HG03025 (cell line): Measurements from ENCODE around the gene TRIP4.
"Not testable (repeated sequence)": the region's sequence is repeated elsewhere in the genome, so short reads cannot be mapped to it uniquely, and the experiment has no call there.

ENCODE experiments used
- ATAC-seq: cut with Tn5 transposase; IDR thresholded peaks from one replicate; pipeline ENCODE4 v1.9.1; 2021; ENCODE audit warnings: mild to moderate bottlenecking, moderate library complexity; ENCODE audit not compliant: unreplicated experiment, low FRiP score

The TRIP4 gene

DNA sequence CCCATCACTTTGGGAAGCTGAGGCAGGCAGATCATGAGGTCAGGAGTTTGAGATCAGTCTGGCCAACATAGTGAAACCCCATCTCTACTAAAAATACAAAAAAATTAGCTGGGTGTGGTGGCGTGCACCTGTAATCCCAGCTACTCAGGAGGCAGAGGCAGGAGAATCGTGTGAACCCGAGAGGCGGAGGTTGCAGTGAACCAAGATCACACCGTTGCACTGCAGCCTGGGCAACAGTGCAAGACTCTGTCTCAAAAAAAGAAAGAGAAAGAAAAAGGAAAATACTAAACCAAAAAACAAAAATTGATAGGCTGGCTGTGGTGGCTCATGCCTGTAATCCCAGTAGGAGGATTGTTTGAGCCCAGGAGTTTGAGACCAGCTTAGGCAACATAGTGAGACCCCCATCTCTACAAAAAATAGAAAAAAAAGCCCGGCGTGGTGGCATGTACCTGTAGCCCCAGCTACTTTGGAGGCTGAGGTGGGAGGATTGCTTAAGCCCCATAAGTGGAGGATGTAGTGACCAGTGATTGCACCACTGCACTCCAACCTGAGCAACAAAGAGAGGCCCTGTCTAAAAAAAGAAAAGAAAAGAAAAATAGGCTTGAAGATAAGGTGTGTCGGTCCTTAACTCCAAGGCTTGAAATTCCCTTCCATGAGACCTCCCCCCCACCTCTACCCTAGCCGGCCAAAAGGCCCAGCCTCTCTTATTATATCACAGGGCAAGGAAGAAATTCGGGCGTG is 7.3 kb upstream of the TRIP4 start:
- not testable (repeated sequence) for ATAC-seq

GRCh38 chr15:64381000-64381751 is 6.5 kb upstream of the TRIP4 start, which contains the start of gene PCLAF:
TSS of gene PCLAF (minus strand) at chr15:64381441. CDS start at chr15:64381371, 70 bp downstream.
- peak; percentile 86 for ATAC-seq

DNA sequence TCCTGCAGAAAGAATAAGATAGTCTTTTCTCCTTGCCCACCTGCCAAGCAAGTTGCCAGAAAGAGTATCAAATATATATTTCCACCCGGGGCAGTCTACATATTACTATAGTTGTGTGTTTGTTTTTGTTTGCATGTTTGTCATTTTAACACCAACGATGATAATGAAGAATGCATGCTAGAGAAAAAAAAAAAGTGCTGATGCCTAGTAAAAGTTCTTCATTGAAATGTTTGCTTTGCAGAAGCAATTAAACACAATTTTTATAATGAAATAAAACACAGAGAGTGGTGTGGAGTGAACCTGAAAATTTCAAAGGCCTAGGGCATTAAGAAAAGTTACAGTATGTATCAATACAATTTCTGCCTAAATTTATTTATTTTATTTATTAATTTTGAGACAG is 3.9 kb upstream of the TRIP4 start:
- no peak for ATAC-seq

DNA sequence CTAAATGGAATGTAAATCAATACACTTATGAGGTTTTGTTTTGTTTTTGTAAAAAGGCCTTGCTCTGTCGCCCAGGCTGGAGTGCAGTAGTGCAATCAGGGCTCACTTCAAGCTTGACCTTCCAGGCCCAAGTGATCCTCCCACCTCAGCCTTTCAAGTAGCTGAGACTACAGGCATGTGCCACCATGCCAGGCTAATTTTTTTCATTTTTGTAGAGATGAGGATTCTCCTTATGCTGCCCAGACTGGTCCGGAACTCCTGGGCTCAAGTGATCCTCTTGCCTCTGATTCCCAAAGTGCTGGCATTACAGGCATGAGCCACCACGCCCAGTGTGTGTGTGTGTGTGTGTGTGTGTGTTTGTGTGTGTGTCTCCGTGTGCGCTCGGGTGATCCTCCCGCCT is 1.3 kb upstream of the TRIP4 start:
- no peak for ATAC-seq

GRCh38 chr15:64389036-64389435 is 1.4 kb downstream of the TRIP4 start:
- no peak for ATAC-seq

DNA sequence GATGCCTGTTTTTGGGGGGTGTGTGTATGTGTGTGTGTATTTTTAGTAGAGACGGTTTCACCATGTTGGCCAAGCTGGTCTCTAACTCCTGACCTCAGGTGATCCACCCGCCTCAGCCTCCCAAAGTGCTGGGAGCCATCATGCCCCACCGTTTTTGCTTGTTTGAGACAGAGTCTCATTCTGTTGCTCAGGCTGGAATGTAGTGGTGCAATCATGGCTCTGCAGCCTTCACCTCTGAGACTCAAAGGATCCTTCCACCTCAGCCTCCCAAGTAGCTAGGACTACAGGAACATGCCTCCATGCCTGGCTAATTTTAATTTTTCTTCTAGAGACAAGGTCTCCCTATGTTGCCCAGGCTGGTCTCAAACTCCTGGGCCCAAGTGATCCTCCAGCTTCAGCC is 4.8 kb downstream of the TRIP4 start:
- not testable (repeated sequence) for ATAC-seq

DNA sequence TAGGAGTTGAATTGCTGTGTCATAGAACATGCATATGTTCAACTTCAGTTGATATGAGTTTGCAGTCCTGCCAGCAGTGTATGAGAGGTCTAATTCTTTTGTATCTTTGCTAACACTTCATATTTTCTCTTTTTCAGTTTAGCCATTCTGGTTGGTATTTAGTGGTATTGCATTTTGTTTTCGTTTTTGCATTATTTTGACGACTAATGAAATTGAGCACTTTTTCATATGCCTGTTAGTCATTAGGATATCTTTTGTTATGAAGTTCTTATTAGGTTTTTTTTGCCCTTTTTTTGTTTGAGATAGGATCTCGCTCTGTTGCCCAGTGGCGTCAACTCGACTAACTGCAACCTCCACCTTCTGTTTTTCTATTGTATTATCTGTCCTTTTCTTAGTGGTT is 9.2 kb downstream of the TRIP4 start:
- no peak for ATAC-seq

GRCh38 chr15:64398575-64398974 is 10.9 kb downstream of the TRIP4 start:
- ATAC-seq: no peak

GRCh38 chr15:64400583-64400982 is 12.9 kb downstream of the TRIP4 start:
- ATAC-seq: no peak

GRCh38 chr15:64412216-64412615 is 24.6 kb downstream of the TRIP4 start:
- no peak for ATAC-seq

DNA sequence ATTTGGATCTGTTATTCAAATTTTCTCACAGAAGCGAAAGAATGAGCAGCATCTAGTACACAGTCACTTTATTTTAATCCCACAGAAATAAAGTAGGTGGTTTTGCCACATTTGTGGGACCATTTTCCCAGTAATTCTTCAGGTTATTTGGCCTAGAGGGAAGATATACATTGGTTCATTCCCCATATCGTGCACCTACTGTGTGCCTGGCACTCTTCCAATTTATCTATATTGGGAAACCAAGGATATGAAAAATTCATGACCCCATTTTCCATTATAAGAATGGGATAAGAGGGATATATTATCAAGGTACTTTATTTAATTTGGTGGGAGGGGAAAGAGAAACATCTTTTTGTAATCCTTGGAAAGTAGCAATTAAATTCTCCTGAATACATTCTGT is 35.1 kb downstream of the TRIP4 start:
- ATAC-seq: no peak

GRCh38 chr15:64423970-64424369 is 36.3 kb downstream of the TRIP4 start:
- ATAC-seq: no peak

DNA sequence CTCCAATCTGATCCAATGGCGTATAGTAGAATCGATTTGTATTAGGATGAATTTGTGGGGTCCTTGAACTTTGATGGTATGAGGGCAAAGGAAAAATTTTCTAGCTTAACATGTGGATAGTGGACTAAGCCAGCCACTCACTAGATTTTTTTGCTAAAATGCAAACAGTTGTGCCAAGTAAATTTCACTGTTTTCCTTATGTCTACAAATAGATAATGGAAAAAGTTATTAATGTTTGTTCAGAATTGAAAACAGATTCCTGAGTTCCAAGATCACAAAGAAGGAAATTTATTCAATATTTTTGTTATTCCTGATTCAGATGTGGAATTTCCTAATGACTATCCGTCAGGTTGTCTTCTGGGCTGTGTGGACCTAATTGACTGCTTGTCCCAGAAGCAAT is 37.6 kb downstream of the TRIP4 start:
- no peak for ATAC-seq

- ATAC-seq: no peak
These were observed 39.3 kb downstream of the TRIP4 start for GRCh38 chr15:64426845-64427465.

- no peak for ATAC-seq
These were observed 41.8 kb downstream of the TRIP4 start for GRCh38 chr15:64429448-64429847.

DNA sequence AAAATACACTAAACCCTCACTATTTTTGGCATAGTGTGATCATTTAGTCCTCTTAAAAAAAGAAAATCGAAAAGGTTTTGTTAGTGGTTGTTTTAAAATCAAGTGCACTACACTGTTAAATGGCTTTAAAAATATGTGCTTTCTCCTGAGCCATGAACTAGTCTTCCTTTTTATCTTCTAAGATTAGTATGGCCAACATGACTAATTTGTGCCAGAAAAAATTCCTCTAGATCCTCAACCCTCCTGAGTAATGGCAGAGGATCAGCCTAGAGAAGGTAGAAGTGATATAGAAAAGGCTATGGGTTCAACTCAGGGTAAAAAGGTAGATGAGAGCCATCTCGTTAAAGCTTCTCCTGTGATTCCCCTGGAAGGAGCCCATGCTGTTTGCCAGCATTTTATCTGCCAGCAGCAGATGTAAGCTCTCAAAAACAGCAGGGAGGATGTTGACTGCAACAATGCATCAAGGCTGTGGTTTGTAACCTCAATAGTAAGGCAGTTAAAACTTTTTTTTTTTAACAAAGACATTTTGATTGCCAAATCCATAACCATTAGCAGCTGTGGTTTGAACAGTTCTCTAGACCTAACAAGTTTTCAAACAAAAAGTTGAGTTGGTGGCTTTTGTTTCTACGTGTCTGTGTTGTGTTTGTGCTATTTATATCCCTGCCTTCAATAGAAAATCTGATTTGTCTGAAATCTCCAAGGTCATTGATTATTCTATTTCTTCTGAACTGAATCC is 42.5 kb downstream of the TRIP4 start:
- ATAC-seq: no peak

GRCh38 chr15:64437982-64438381 is 50.3 kb downstream of the TRIP4 start:
- no peak for ATAC-seq

DNA sequence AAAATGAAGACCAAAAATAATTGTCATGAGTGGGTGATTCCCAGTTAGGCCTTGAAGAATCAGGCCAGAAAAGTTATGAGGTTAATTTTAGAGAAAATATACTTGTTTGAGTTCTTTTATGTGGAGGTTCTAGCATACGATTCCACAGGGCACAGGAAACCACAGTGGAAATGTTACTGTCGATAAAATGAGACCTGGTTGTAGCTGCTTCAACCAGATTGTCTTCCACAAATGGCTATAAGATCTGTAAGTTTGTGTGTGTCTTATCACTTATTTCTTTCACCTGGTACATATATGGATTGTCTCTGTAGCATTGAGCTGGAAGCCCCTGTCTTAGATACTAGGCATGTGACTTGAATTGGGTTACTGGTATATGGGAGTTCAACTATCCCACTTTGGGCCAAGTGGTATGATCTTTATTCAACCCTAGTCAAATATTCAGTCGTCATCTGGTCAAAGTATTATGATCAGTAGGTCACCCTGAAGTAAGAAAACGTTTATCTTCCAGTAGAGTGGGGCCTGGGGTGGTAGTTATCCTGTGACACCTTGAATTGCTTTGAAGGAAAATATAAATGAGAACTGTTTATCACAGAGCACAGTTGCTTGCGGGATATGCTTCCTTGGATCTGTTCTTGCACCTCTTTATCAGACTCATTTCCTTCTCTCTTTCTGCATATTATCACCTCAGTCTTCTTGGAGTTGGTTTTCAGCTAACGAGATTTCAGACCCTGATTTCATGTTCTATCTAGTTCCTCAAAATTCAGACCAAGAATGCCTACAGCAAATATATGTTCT is 51.2 kb downstream of the TRIP4 start:
- no peak for ATAC-seq

DNA sequence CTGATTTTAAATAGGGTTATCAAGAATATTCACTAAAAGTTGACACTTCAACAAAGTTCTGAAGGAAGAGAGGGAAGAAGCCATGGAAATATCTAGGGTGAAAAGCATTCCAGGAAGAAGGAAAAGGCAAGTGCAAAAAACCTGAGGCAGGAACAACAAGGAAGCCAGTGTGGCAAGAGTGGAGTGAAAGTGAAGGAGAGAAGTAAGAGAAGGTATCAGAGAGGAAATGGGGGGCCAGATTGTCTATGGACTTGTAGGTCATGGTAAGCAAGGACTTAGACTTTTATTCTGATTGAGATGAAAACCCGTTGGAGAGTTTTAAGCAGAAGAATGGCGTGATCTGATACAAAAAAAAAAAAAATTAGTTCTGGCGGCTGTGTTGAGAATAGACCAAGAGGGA is 54.2 kb downstream of the TRIP4 start:
- no peak for ATAC-seq

DNA sequence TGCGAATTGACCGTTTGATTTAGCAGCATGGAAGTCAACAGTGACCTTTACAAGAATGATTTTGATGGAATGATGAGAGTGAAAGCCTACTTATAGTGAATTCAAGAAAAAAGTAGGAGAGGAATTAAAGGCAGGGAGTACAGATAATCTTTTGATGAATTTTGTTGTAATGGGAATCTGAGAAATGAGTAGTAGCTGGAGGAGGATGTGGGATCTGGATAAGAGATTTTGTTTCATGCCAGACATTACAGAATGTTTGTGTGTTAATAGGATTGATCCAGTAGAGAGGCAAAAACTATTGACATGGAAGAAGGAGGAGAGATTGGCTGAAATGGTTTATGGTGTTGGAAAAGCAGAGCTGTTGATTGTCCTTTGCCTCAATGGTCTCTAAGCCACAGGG is 55.4 kb downstream of the TRIP4 start:
- no peak for ATAC-seq
